K562 (cell line): Measurements from ENCODE around the gene SLC2A4. TPM values are rescaled to one million over a fixed set of nuclear protein-coding genes. Genes with fewer than 3 reads are reported as not detected.

ENCODE experiments used
- E2F6 ChIP-seq, 2 experiments: IDR thresholded peaks; 2 replicates each; pipeline ENCODE4 v1.6.1; 2011; ENCODE audit warnings: borderline replicate concordance in 1 of 2, control low read depth in 1 of 2, low read depth in 1 of 2, low read length in 1 of 2, mild to moderate bottlenecking in 1 of 2, mixed read lengths in 1 of 2, moderate library complexity in 1 of 2; ENCODE audit not compliant: insufficient read depth in 1 of 2, insufficient read length in 1 of 2, poor library complexity in 1 of 2, severe bottlenecking in 1 of 2; ENCODE audit errors: extremely low read depth in 1 of 2
- EWSR1 ChIP-seq: fragments of 450-650 bp; IDR thresholded peaks from 2 replicates; pipeline ENCODE4 v1.6.1; 2018; ENCODE audit warnings: borderline replicate concordance, mild to moderate bottlenecking, low read depth, moderate library complexity; ENCODE audit not compliant: partially characterized antibody
- PKNOX1 ChIP-seq: fragments of 450-650 bp; IDR thresholded peaks from 2 replicates; pipeline ENCODE4 v1.6.1; 2016
- PML ChIP-seq: IDR thresholded peaks from 2 replicates; pipeline ENCODE4 v1.6.1; 2012; ENCODE audit warnings: low read length, inconsistent platforms
- SAP30 ChIP-seq: fragments of 200-600 bp; sonication (generic); IDR thresholded peaks from 2 replicates; pipeline ENCODE4 v1.6.1; 2012; ENCODE audit warnings: borderline replicate concordance, low read depth, mild to moderate bottlenecking, moderate library complexity, low read length, control low read depth, inconsistent platforms; ENCODE audit not compliant: insufficient read depth, poor library complexity, severe bottlenecking
- TAF15 ChIP-seq: fragments of 200-400 bp; formaldehyde crosslinking; IDR thresholded peaks from 2 replicates; pipeline ENCODE4 v1.6.1; 2017; ENCODE audit warnings: mild to moderate bottlenecking, low read depth, low read length, moderate library complexity
- TEAD4 ChIP-seq, 2 experiments: sonication (generic) in 1 of 2; formaldehyde crosslinking in 1 of 2; IDR thresholded peaks; 2 replicates each; pipeline versions ENCODE4 v1.6.1 to v1.8.0; 2012 to 2022; ENCODE audit warnings: borderline replicate concordance in 1 of 2, inconsistent platforms in 1 of 2, low read length in 1 of 2, mild to moderate bottlenecking in 1 of 2, missing genetic modification reagents in 1 of 2
- ZBTB40 ChIP-seq, 2 experiments: fragments of 450-650 bp in 1 of 2; sonication (generic) in 1 of 2; formaldehyde crosslinking in 1 of 2; IDR thresholded peaks; 2 replicates each; pipeline versions ENCODE4 v1.7.1 to v1.9.0; 2016 to 2022; ENCODE audit warnings: inconsistent platforms in 1 of 2, mild to moderate bottlenecking in 1 of 2, missing genetic modification reagents in 1 of 2
- ZNF561 ChIP-seq: fragments of 450-650 bp; formaldehyde crosslinking; conservative IDR thresholded peaks from 2 replicates; pipeline ENCODE4 v1.4.0; 2020; ENCODE audit warnings: mild to moderate bottlenecking, moderate library complexity
- ZNF592 ChIP-seq: fragments of 450-650 bp; IDR thresholded peaks from 2 replicates; pipeline ENCODE4 v1.6.1; 2017; ENCODE audit warnings: antibody characterized with exemption, mild to moderate bottlenecking
- polyA plus RNA-seq, 8 experiments: library from polyadenylated mRNA; depleted of rRNA in 4 of 8; stranded (reverse) in 5 of 8; unstranded in 3 of 8; fragments of >200 nt; fragmentation: Nextera tagmentation in 2 of 8; fragmentation: Illumina TruSeq in 1 of 8; extraction: Ambion mirVana in 2 of 8; extraction: Trizol in 1 of 8; gene quantifications; 2 replicates each; pipeline versions ENCODE4 v1.2.1 to v1.2.3, GENCODE V29; 2011 to 2014; ENCODE audit warnings: inconsistent platforms in 1 of 8, missing spikeins in 1 of 8
- total RNA-seq, 7 experiments: library from RNA; depleted of rRNA in 6 of 7; stranded (reverse); fragments of >200 nt in 6 of 7; fragmentation: Illumina TruSeq in 2 of 7; extraction: Trizol in 2 of 7; gene quantifications; 2 replicates each; pipeline versions ENCODE4 v1.2.1 to v1.2.3, GENCODE V29; 2011 to 2021; ENCODE audit warnings: low replicate concordance in 1 of 7

SLC2A4 gene
- total and polyA plus RNA-seq, 9 of the 15 experiments (the other 6 are each of a cell fraction or from before 2014, with no cell fraction given), result 0.74 to 3.5 (median 1.6) TPM

GRCh38 chr17:7232114-7232513, 49.4 kb upstream of the SLC2A4 start (continued):
- peak; percentile 68 for TF ChIP-seq PKNOX1
- TF ChIP-seq ZNF592, result no peak
- TF ChIP-seq PML, result no peak
- TF ChIP-seq ZNF561 (CRISPR knock-in tag), result no peak
- no peak for TF ChIP-seq ZBTB40 (IDR thresholded peaks at IDR 0.05)
- no peak for TF ChIP-seq ZBTB40 (CRISPR knock-in tag; IDR thresholded peaks at IDR 0.05)
- no peak for TF ChIP-seq TEAD4 (IDR thresholded peaks at IDR 0.05; ENCODE audit: low read length)
- TF ChIP-seq TEAD4 (CRISPR knock-in tag; IDR thresholded peaks at IDR 0.05; ENCODE audit: borderline replicate concordance), result no peak
- no peak for TF ChIP-seq E2F6 (IDR thresholded peaks at IDR 0.05; ENCODE audit: borderline replicate concordance in 1 of 2, extremely low read depth in 1 of 2, insufficient read depth in 1 of 2, insufficient read length in 1 of 2, low read depth in 1 of 2, low read length in 1 of 2, poor library complexity in 1 of 2, severe bottlenecking in 1 of 2)
- TF ChIP-seq TAF15, result no peak
- TF ChIP-seq EWSR1, result no peak
- no peak for TF ChIP-seq SAP30
